Measurements from ENCODE around the gene SSBP3.

GRCh38 chr1:54415533-54415932 lies 9.3 kb upstream of the SSBP3 start:
- TF ChIP-seq, protein P1, sequence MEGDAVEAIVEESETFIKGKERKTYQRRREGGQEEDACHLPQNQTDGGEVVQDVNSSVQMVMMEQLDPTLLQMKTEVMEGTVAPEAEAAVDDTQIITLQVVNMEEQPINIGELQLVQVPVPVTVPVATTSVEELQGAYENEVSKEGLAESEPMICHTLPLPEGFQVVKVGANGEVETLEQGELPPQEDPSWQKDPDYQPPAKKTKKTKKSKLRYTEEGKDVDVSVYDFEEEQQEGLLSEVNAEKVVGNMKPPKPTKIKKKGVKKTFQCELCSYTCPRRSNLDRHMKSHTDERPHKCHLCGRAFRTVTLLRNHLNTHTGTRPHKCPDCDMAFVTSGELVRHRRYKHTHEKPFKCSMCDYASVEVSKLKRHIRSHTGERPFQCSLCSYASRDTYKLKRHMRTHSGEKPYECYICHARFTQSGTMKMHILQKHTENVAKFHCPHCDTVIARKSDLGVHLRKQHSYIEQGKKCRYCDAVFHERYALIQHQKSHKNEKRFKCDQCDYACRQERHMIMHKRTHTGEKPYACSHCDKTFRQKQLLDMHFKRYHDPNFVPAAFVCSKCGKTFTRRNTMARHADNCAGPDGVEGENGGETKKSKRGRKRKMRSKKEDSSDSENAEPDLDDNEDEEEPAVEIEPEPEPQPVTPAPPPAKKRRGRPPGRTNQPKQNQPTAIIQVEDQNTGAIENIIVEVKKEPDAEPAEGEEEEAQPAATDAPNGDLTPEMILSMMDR (IDR thresholded peaks at IDR 0.05; ENCODE audit: low read depth, low read length) = no peak
- no peak for TF ChIP-seq EZH2phosphoT487 (IDR thresholded peaks at IDR 0.05; ENCODE audit: low read depth)
